Breast epithelium (tissue), 3 donors: ENCODE measurements around the gene TSPAN7.

ENCODE experiments used
- POLR2AphosphoS5 ChIP-seq, 3 donors: sonication (generic); formaldehyde crosslinking; IDR thresholded peaks; one replicate each; pipeline ENCODE4 v1.6.1; 2017; ENCODE audit warnings: antibody characterized with exemption in 3 of 3
- TF ChIP-seq, protein P1 (sequence below), 3 donors: fragments of 450-650 bp; IDR thresholded peaks; one replicate each; pipeline ENCODE4 v1.5.1; 2016 to 2017; ENCODE audit warnings: antibody characterized with exemption in 3 of 3, mild to moderate bottlenecking in 3 of 3, moderate library complexity in 3 of 3

GRCh38 chrX:38661103-38661441 is 99.7 kb downstream of the TSPAN7 start:
- TF ChIP-seq, protein P1, sequence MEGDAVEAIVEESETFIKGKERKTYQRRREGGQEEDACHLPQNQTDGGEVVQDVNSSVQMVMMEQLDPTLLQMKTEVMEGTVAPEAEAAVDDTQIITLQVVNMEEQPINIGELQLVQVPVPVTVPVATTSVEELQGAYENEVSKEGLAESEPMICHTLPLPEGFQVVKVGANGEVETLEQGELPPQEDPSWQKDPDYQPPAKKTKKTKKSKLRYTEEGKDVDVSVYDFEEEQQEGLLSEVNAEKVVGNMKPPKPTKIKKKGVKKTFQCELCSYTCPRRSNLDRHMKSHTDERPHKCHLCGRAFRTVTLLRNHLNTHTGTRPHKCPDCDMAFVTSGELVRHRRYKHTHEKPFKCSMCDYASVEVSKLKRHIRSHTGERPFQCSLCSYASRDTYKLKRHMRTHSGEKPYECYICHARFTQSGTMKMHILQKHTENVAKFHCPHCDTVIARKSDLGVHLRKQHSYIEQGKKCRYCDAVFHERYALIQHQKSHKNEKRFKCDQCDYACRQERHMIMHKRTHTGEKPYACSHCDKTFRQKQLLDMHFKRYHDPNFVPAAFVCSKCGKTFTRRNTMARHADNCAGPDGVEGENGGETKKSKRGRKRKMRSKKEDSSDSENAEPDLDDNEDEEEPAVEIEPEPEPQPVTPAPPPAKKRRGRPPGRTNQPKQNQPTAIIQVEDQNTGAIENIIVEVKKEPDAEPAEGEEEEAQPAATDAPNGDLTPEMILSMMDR (IDR thresholded peaks at IDR 0.05) = no peak
- no peak for TF ChIP-seq POLR2AphosphoS5 (IDR thresholded peaks at IDR 0.05)
